ENCODE results near the gene POLR3K.

POLR3K gene

DNA sequence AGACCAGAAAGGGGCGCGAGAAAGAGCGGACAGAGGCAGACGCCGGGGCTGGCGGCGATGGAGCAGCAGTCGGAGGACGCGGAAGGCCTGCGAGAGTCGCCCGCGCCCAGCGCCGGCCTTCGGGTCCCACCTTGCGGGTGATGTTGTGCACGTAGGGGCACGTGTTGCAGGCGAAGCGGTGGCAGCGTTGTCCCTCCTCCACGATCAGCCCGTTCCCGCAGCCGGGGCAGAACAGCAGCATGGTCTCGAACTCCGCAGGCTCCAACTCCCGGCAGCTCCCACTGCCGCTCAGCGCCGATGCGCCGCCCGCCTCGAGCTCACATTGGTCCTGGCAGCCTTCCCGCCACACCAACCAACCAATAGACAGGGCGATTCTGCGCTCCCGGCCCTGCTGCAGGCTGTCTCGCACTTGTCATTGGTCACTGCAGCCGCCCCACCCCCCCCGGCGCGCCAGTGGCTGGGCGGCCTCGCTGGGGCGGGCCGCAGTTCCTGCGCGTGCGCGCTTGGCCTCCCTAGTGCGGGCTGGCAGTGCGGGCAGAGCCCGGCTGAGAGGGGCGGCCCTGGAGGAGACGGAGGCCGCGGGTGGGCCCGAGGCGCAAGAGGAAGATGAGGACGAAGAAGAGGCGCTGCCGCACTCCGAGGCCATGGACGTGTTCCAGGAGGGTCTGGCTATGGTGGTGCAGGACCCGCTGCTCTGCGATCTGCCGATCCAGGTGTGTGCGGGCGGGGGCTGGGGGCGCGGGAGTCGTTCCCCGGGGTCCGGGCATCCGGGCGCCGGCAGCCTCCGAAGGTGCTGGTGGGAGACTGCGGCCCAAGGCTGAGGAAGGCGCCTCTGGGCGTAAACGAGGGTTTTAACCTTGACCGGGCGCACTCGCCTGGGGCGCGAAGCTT is at the start of gene POLR3K, which contains the start of gene SNRNP25:
POLR3K (minus strand) TSS at position 263 of the 891 bp plus-strand sequence; CDS start at position 241, 22 bp downstream.
SNRNP25 (plus strand) TSS at position 483 of the 891 bp plus-strand sequence; CDS start at position 672, 189 bp downstream.
- DNase-seq, result peak; percentile 55 to 99 (median 97)

DNA sequence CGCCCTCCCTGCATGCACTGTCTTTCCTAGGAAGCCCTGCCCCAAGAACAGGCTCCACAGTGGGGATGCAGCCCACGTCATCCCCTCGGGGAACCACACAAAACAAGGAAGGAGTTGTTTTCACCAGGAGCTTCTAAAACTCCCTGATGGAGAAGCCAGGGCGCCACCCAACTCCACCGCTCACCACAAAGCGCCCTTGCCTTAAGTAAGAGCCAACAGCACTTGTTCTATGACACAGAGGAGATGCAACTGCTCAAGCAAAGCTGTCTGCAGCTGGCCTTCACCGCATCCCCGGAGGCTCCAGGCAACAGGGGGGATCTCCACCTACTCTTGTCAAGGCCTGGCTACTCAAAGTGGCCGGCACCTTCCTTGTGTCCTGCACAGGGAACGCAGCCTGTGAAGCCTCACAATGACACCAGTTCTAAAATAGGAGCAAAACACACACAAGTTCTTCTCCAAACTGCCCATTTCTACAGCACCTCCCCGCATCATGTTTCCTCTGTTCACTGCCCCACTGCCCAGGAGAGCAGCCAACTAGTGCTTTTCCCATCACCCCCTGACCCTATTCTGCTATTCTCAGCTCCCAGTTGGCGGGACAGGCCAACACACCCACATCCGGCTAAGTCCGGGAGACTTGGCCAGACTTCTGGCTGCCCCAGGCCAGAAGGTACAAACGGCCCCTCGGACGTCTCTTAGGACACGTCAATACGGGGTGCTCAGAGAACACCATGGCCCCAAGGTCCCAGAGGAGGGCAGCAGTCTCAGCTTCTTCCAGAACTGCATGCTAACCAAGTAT is 48.9 kb upstream of the POLR3K start:
- DNase-seq, result peak in 40 of 56 donors; percentile 11 to 87 (median 50)

DNA sequence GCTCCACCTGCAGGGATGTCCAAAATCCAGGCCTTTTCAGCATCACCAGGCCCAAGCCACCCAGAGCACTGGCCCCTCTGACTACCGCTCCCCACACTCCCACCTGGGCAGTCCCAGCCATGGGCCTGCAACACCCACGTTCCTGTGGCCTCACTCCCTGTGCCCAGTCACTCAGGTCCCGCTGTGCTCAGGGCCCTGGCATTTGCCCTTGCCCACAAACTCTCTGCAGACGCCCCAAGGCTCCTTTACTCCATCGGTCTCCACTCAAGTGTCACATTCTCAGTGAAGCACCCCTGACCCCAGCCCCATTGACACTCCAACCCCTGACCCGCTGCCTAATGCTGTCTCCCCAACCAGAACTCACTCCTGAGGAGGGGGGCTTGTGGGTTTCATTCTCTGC is 48.2 kb upstream of the POLR3K start:
- DNase-seq, result no peak

DNA sequence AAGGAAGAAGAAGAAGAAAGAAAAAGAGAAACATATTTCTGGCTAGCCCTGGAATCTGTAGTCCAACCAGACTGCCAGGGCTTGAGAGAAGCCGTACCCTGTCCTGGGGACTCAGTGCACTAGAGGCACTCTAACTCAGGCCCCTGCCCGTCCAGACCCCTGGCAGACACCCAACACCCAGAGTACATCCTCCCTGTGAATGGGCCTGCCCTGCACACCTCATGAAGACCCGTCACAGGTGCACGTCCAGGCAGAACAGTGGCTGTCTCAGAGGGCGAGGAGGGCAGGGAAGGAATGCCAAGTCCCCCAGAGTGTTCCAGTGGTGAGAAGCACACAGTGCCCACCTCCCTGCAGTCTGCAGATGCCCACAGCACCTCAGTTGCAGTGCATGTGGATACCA is 47.6 kb upstream of the POLR3K start:
- DNase-seq, result no peak

DNA sequence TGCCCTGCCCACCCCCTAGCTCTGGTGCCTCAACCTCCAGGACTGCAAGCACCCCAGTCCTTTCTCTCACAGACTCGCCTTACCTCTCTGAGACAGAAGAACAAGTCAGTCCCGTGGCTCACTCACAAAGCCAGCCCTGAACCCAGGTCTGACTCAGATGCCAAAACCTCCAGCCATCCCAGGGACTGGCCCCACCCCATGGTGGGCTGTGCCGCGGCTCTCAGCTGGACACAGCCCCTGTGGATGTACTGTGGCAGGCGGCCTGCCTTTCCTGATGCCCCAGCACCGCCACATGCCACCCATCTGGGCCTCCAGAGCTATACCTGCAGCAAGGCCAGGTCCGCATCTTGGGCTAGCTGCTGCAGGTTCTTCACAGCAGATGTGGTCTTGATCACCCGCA is 44.4 kb upstream of the POLR3K start:
- DNase-seq, result no peak

DNA sequence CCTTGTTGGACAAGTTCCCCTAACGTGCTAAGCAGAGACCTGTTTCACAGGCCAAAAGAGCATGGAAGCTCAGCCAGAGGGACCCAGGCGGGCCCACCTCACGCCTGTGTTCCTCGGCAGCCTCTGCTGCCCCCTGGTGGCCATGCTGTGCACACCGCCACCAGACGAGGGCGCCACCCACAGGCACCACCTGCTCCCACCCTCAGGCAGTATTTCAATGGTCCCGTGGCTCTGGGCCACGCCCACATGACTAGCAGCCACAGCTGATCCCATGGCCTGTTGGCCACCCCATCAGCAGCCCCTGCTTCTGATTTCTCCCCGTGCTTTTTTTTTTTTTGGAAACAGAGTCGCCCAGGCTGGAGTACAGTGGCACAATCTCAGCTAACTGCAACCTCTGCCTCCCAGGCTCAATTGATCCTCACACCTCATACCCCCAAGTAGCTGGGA is 43.5 kb upstream of the POLR3K start:
- DNase-seq, result peak in 55 of 56 donors; percentile 27 to 91 (median 74)

DNA sequence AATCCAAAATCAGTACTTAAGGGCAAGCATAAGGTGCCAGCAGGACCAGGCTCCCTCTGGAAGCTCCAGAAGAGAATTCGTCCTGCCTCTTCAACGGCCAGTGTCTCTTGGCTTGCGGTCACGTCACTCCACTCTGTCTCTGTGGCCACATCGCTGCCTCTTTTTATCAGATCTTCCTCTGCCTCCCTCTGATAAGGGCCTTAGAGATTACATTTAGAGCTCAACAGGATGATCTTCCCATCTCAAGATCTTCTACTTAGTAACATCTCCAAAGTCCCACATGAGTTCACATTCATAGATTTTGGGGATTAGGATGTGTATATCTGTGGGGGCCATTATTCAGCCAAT is 41.5 kb upstream of the POLR3K start:
- no peak for DNase-seq

DNA sequence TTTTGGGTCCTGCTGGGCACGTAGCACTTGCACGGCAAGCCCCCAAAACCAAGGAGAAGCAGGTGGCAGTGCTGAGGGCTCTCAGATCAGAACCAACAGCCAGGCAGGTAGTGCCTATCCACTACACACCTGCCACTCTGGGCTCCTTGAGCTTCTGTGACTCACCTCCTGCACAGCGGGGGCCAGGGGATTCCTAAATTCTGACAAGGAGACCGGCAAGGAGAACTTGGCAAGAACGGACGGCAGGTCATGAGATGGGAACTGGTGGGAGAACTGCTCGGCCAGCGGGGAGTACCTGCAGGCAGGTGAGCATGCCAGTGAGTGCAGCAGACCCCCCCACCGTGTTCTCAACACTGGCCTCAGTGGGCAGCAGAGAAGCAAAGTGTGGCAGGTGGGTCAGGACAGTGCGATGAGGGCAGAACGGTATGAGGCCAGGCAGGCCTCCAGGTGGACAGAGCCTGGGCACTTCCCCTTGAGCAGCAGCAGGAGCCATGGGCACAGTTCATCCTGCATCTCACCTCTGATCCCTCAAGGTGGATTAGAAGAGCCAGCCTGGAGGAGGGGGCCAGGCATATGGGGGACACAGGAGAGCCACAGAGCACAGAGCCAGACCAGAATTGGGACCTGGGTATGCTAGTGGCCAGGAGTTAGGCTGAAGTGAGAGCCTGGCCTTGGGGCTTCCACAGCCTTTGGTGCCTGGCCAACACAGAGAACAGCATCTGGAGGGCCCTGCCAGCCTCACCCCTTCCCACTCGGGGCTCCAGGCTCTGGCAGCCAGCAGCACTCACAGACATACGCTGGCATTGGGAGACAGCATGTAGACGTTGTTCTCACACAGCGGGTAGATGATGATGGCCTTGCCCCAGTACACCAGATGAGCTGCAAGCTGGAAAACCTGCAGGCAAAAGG is 39.3 kb upstream of the POLR3K start:
- DNase-seq, result peak in 4 of 56 donors; percentile 16 to 47 (median 26)

DNA sequence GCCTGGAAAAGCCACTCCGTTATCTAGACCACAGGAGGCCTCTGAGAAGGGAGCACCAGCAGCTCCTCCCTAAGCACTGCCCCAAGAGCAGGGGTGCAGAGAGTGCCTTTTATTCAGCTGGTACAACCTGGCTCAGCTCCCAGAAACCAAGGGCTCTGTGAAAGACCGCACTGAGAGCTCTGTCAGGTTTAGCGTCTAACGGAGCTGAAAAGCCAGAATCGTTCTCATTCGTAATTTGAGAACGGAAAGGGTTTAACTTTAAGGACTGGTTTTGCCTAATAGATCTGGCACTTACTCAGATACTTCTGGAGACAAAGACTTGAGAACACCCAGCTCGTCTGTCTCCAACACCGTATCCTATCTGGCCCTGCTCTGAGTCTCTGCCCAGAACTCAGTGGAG is 38.1 kb upstream of the POLR3K start:
- DNase-seq, result peak in 47 of 56 donors; percentile 14 to 86 (median 49)

DNA sequence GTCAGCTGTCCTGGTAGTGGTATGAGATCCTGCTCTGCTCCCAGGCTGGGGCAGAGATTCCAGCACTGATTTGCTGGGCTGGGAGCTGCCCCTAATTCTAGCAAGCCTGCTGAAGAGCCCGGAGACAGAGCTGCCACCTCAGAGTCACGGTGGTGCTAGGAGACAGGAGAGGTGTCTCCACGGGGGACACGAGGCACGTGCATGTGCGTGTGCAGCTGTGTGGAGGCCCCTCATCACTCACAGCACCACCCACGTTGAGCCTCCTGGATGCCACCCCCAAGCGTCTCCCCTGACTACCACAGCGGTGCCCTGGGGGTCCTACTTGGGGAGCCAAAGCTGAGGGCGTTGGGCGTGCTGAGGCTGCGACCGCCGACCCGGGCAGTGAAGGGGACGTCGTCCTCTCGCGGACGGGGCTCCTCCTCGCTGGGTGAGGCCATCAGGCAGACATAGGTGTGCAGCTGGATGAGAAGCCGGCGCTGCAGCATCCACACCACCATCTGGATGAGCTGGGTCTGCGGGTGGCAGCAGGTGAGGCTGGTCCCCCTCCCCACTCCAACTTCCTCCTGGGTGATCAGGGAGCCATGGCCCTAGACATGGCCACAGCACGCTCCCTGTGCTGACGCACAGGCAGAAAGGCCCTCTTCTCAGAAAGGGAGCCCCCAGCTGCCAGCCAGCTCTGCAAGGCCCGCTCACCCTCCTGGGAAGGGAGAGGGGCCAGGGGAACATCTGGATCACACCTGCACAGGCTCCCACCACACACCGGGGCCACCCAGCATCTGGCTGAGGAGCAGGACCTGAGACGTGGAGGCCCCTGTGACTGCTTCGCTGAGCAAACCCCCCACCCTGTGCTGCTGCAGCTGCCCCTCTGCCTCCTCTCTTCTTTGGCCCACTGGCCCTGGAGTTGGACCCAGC is 36.2 kb upstream of the POLR3K start:
- peak in 7 of 56 donors; percentile 11 to 48 (median 27) for DNase-seq

DNA sequence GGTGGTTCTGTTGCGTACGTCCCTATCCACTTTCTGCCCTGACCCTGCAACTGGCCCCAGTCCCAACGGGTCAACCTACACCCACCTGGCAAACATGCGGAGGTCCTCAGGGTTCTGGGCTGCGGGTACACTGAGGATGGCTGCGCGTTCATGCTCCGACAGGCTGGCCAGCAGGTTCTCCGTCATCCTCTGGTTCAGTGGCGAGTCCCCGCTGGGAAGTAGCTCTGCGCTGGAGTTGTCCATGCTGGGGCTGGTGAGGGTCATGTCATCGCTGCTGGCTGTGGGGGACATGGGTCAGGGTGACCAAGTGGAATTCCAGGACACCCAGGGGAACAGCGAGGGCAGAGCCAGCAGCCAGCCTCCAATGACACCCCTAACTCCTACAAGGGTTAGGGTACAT is 35.2 kb upstream of the POLR3K start:
- no peak for DNase-seq

DNA sequence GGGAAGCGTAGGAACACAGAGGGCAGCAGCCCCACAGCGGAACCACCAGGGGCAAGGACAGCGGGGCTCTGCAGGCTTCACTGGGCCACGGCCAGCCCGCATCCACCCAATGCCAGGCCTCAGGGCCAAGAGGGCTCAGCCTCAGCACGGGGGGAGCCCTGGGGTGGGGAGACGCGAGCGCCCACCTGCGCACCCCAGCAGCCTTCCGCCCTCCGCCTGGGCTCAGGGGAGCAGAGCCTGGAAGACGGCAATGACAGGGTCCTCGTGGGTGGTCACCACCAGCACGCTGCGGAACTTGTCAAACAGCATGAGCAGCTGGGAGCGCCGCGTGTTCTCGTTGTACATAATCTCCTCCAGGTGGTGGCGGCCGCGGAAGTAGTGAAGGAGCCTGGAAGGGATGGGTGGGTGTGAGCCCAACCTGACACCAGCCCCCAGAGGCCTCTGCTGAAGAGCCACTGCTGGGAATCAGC is 33.1 kb upstream of the POLR3K start:
- DNase-seq, result peak in 13 of 56 donors; percentile 12 to 67 (median 32)

DNA sequence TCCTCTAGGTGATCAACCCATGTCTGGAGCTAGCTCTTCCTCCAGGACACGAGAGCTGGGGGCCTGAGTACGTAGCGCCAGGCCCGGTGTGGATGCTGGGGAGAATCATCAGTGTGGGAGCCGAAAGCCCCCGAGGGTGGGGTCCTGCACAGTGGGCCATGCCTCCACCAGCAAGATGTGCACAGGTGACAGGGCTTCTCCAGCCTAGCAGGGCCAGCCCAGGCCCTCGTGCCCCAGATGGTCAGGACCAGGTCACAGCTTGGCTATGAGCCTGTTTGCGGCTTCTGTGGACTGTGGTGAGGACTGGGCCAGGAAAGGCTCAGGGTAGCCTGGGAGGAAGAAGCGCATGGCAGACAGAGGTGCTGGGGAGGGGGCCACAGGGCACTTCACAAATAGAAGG is 32.5 kb upstream of the POLR3K start:
- DNase-seq, result no peak

DNA sequence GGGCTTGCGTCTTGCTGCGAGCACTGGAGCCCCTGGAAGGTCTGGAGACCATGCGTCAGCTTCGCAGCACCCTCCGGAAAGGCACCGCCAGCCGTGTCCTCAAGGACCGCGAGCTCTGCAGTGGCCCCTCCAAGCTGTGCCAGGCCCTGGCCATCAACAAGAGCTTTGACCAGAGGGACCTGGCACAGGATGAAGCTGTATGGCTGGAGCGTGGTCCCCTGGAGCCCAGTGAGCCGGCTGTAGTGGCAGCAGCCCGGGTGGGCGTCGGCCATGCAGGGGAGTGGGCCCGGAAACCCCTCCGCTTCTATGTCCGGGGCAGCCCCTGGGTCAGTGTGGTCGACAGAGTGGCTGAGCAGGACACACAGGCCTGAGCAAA is 32.0 kb upstream of the POLR3K start:
- DNase-seq, result no peak

DNA sequence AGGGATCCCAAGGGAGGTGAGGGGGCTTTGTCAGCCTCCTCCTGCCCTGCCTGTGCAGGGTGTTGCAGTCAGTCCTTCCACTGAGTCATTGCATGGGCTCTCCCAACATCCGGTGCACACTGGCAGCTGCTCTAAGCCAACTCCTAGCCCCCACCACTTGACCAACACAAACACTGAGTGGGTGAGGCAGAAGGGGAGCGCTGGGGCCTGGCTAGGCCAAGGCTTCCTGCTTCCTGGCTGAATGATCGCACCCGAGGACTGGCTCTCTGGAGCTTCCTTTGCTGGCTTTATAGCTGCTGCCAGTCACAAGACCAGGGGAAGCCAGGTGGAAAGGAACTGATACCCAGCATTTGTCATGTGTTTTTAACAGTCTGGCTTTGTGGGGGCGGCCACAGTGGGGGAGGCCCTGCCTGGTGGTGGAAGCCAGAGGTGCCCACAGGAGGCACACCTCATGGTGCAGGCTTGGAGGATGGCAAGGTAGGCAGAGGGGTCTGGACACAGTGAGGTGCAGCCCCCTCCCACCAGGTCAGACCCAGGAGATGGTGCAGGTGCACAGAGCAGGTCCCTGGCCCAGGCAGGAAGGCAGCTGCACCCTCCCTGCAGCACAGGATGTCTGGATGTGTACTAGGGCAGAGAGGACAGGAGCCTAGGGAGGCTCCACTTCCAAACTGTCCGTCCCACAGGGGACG is 31.5 kb upstream of the POLR3K start:
- DNase-seq, result peak in 26 of 56 donors; percentile 10 to 63 (median 36)

DNA sequence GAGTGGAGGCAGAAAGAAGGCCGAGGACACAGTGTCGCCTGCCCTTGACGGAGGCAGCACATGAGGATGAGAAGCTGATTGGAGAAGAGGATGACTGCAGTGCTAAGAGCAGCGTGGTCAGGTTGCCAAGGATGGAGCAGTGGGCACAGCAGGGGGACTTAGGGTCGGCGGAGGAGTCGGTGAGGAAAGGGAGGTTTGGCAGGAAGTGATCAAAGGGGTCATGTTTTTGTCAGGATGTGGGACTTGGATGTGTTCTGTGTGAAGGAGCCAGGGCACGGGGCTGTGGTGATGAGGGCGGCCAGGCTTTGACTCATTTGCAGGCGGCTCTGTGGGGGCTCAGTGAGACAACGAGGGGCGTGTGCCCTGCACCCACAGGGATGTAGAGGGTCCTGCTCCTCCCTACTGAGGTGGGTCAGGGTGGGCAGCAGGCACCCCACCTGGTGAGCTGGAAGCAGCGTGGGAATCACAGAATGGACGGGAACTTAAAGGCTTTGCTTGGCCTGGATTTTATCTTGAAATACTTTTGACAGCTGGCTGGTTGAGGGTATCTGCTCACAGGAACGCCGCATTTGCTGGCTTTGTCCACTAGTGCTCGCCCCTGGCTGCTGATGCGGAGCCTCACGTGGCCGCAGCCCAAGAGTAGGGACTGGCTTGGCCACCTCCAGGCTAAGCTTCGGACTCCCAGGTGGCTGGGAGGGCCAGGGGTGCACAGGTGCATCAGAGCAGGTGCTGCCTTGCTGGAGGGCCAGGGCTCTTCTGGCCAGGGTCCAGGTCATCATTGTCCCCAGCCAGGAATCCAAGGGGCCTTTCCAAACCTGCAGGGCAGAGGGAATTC is 30.6 kb upstream of the POLR3K start:
- no peak for DNase-seq

DNA sequence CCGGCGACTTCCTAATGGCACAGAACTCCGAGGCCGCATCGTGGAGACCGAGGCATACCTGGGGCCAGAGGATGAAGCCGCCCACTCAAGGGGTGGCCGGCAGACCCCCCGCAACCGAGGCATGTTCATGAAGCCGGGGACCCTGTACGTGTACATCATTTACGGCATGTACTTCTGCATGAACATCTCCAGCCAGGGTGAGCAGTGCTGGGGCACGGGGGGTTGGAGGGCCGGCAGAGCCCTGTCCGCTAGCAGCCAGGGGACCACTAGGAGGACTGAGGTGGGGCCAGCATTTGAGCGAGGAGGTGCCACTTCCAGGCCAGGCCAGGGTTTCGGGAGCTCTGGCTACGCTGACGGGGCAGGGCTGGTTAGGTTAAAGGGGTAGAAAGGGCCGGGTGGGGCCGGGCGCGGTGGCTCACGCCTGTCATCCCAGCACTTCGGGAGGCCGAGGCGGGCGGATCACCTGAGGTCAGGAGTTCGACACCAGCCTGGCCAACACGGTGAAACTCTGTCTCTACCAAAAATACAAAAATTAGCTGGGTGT is 29.7 kb upstream of the POLR3K start:
- DNase-seq, result no peak
